OCI-LY1 (cell line): ENCODE data around the gene ZIC3.

Source experiments
- H2AFZ ChIP-seq: fragments of 200-600 bp; sonication (generic), shearing (Covaris generic); 2 replicates; pipeline ENCODE4 v1.6.0; 2014; ENCODE audit warnings: antibody characterized with exemption, mild to moderate bottlenecking, low read length
- H3F3A ChIP-seq: fragments of 200-600 bp; sonication (generic), shearing (Covaris generic); 2 replicates; pipeline ENCODE4 v1.6.0; 2014; ENCODE audit warnings: mild to moderate bottlenecking, antibody characterized with exemption, low read length, moderate library complexity; ENCODE audit not compliant: insufficient read depth
- H3K27ac ChIP-seq: fragments of 200-600 bp; sonication (generic); 2 replicates; pipeline ENCODE4 v1.5.1; 2014; ENCODE audit warnings: low read length, mixed run types, mild to moderate bottlenecking, low read depth; ENCODE audit not compliant: poor library complexity, severe bottlenecking
- H3K27me3 ChIP-seq: fragments of 200-600 bp; sonication (generic); 2 replicates; pipeline ENCODE4 v1.6.0; 2014; ENCODE audit warnings: antibody characterized with exemption, mild to moderate bottlenecking, low read length, moderate library complexity; ENCODE audit not compliant: insufficient read depth
- H3K36me3 ChIP-seq: fragments of 200-600 bp; sonication (generic); 2 replicates; pipeline ENCODE4 v1.6.1; 2014; ENCODE audit warnings: mild to moderate bottlenecking, antibody characterized with exemption, low read length, moderate library complexity, mixed read lengths; ENCODE audit not compliant: insufficient read depth
- H3K4me1 ChIP-seq: fragments of 200-600 bp; sonication (generic); 2 replicates; pipeline ENCODE4 v1.5.1; 2014; ENCODE audit warnings: mild to moderate bottlenecking, low read length, moderate library complexity; ENCODE audit not compliant: insufficient read depth, severe bottlenecking
- H3K4me2 ChIP-seq: fragments of 200-600 bp; sonication (generic), shearing (Covaris generic); 2 replicates; pipeline ENCODE4 v1.6.1; 2014; ENCODE audit warnings: low read length
- H3K4me3 ChIP-seq: fragments of 200-600 bp; sonication (generic); 2 replicates; pipeline ENCODE4 v1.5.1; 2014; ENCODE audit warnings: low read length, low read depth, mild to moderate bottlenecking, mixed read lengths; ENCODE audit not compliant: poor library complexity, severe bottlenecking
- H3K79me2 ChIP-seq: fragments of 200-600 bp; shearing (Covaris generic); 2 replicates; pipeline ENCODE4 v1.6.1; 2016; ENCODE audit warnings: mixed run types, low read length, mixed read lengths; ENCODE audit not compliant: insufficient read depth
- H3K9ac ChIP-seq: fragments of 200-600 bp; sonication (generic), shearing (Covaris generic); 2 replicates; pipeline ENCODE4 v1.6.1; 2014; ENCODE audit warnings: mild to moderate bottlenecking, low read length, mixed read lengths
- H3K9me2 ChIP-seq: fragments of 200-600 bp; sonication (generic), shearing (Covaris generic); 2 replicates; pipeline ENCODE4 v1.6.1; 2014; ENCODE audit warnings: low read depth, mild to moderate bottlenecking, low read length, mixed read lengths
- H3K9me3 ChIP-seq: fragments of 200-600 bp; shearing (Covaris generic); 2 replicates; pipeline ENCODE4 v1.6.1; 2014; ENCODE audit warnings: low read length, mixed read lengths
- H4K20me1 ChIP-seq: fragments of 200-600 bp; sonication (generic), shearing (Covaris generic); 2 replicates; pipeline ENCODE4 v1.6.0; 2016; ENCODE audit warnings: mild to moderate bottlenecking, low read length; ENCODE audit not compliant: insufficient read depth
- CTCF ChIP-seq: fragments of 200-600 bp; sonication (generic), shearing (Covaris generic); IDR thresholded peaks from 2 replicates; pipeline ENCODE4 v1.5.1; 2017; ENCODE audit warnings: mild to moderate bottlenecking, antibody characterized with exemption, low read length, moderate library complexity, mixed read lengths
- EZH2 ChIP-seq: fragments of 200-600 bp; sonication (generic), shearing (Covaris generic); IDR thresholded peaks from 2 replicates; pipeline ENCODE4 v1.8.0; 2017; ENCODE audit warnings: borderline replicate concordance, mixed run types, mild to moderate bottlenecking, antibody characterized with exemption, low read length, moderate library complexity, mixed read lengths

Gene ZIC3

DNA sequence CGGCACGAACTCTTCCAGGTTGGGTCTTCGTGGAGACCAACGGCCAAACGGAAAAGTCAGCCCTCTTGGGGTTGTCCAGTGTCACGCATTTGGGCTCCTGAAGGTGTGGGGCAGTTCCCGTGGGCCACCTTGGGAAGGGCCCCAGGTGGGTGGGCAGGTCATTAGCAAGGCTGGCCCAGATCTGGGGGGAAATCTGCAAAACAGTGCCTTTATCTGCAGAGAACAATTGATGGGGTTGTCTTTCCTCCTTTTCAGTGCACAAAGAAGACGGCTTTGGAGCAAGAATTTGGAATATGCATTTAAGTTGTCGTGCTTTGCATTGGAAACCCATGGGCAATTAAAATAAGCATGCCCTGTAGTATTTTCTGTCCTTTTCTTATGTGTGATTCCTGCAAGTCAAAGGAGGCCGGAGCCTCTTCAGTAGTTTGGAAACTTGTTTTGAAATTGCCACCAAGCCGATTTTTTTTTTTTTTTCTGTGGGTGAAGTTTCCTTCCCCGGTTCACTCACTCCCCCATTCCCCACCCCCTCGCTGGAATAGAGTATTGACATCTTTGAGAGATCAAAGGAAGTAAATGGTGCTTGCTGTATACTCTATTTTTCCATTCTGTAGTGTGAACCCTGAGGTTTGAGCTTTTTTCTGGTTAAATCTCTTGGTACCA, 9.8 kb downstream of the ZIC3 start:
- no peak for TF ChIP-seq EZH2
- TF ChIP-seq CTCF = no peak
- Histone ChIP-seq H3K9ac (no peak overlapping the region), H3F3A (no peaks in the 10 kb centered on the region), H3K36me3 (no peaks in the 10 kb centered on the region), H3K9me3 (no peaks in the 10 kb centered on the region), H4K20me1 (no peaks in the 10 kb centered on the region), H3K9me2 (no peaks in the 10 kb centered on the region), H3K79me2 (no peaks in the 10 kb centered on the region), H3K4me3 (no peak overlapping the region), H3K27me3 (no peaks in the 10 kb centered on the region), H3K4me1 (no peaks in the 10 kb centered on the region), H3K4me2 (no peak overlapping the region), H2AFZ (no peak overlapping the region), H3K27ac (no peak overlapping the region)

DNA sequence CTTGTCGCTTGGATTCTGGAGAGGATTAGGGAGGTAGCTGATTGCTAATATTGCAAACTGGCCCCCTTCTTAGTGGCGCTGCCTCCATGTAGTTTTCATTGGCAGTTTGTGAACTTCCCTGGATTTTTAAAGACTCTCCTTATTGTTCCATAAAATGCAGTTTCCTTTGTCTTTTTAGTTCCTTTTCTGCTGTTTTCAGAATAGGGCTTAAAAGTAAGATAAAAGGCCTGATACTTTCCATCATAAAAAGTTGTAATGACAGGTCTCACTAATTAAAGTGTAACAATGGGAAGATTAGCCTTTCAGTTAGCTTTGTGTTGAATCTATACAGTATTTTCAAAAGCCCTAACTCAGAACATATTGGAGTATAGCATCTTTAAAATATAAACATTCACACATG, 21.2 kb downstream of the ZIC3 start:
- no peak overlapping the region for H3K4me2 ChIP-seq
- no peak for TF ChIP-seq EZH2
- TF ChIP-seq CTCF = no peak

DNA sequence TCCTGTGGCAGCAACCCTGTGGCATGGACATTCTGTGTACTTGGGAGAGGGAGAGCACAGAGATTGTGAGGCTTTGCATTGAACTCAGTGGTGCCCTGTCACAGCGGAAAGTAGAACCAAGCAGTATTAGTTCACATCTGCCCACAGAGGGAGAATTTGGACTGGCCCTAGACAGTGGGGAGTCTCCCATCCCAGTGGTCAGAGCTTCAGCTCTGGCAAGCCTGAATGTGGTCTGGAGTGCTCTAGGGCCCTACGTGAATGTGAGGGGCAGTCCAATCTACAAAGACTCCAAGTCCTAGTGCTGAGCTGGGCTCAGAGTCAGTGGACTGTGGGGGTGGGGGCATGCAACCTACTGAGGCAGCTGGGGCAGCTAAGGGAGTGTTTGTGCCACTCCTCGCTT, 34.8 kb downstream of the ZIC3 start:
- no peaks in the 10 kb centered on the region for H3K9me2 ChIP-seq
- H3F3A ChIP-seq = no peaks in the 10 kb centered on the region
- no peak overlapping the region for H2AFZ ChIP-seq
- no peak overlapping the region for H3K27ac ChIP-seq
- H3K9ac ChIP-seq = no peak overlapping the region
- H3K27me3 ChIP-seq = no peaks in the 10 kb centered on the region
- H3K79me2 ChIP-seq = no peaks in the 10 kb centered on the region
- no peaks in the 10 kb centered on the region for H3K36me3 ChIP-seq
- no peaks in the 10 kb centered on the region for H3K4me1 ChIP-seq
- no peak overlapping the region for H3K4me3 ChIP-seq
- H3K4me2 ChIP-seq = no peak overlapping the region
- TF ChIP-seq CTCF (no peak), EZH2 (no peak)
- H3K9me3 ChIP-seq = no peaks in the 10 kb centered on the region
- H4K20me1 ChIP-seq = no peaks in the 10 kb centered on the region

More for the DNA sequence above, 21.2 kb downstream of the ZIC3 start:
- no peaks in the 10 kb centered on the region for H4K20me1 ChIP-seq
- H3F3A ChIP-seq = no peaks in the 10 kb centered on the region
- no peak overlapping the region for H3K27ac ChIP-seq
- H3K4me3 ChIP-seq = no peak overlapping the region
- no peaks in the 10 kb centered on the region for H3K27me3 ChIP-seq
- H3K79me2 ChIP-seq = no peaks in the 10 kb centered on the region
- H3K9ac ChIP-seq = no peak overlapping the region
- no peaks in the 10 kb centered on the region for H3K36me3 ChIP-seq
- no peak overlapping the region for H2AFZ ChIP-seq
- no peaks in the 10 kb centered on the region for H3K9me2 ChIP-seq
- no peaks in the 10 kb centered on the region for H3K4me1 ChIP-seq
- H3K9me3 ChIP-seq = no peaks in the 10 kb centered on the region
